Ovary (tissue), 9 donors: ENCODE measurements around the gene FAM222A. TPM values are rescaled to one million over a fixed set of nuclear protein-coding genes. Genes with fewer than 3 reads are reported as not detected.

Experiments used
- DNase-seq, 5 donors: peaks; one replicate each; pipeline ENCODE4 v3.0.0-alpha.2; 2019 to 2020
- H3K27ac ChIP-seq, 2 donors: fragments of 200-600 bp; one replicate each; pipeline versions ENCODE4 v1.5.1 to v1.8.0; 2019 to 2022
- H3K27me3 ChIP-seq: fragments of 200-600 bp; one replicate; pipeline ENCODE4 v1.8.0; 2022
- H3K36me3 ChIP-seq: fragments of 200-600 bp; sonication (generic); one replicate; pipeline ENCODE4 v1.5.1; 2019
- H3K4me1 ChIP-seq: one replicate; pipeline ENCODE4 v1.8.1; 2013; ENCODE audit warnings: mild to moderate bottlenecking, moderate library complexity; ENCODE audit not compliant: insufficient read depth
- H3K4me3 ChIP-seq: fragments of 200-600 bp; sonication (generic); one replicate; pipeline ENCODE4 v1.5.1; 2017
- H3K9me3 ChIP-seq, 2 donors: fragments of 200-600 bp in 1 of 2; sonication (generic) in 1 of 2; one replicate each; pipeline versions ENCODE4 v1.5.1 to v1.8.1; 2013 to 2019; ENCODE audit warnings: mild to moderate bottlenecking in 1 of 2, moderate library complexity in 1 of 2
- CTCF ChIP-seq, 3 donors: fragments of 450-650 bp in 2 of 3; fragments of 200-600 bp in 1 of 3; IDR thresholded peaks; one replicate each; pipeline versions ENCODE4 v1.5.1 to v1.8.0; 2016 to 2022; ENCODE audit warnings: antibody characterized with exemption in 3 of 3, mild to moderate bottlenecking in 1 of 3
- EP300 ChIP-seq: sonication (generic); formaldehyde crosslinking; IDR thresholded peaks from one replicate; pipeline ENCODE4 v1.6.1; 2017; ENCODE audit warnings: antibody characterized with exemption
- POLR2A ChIP-seq: fragments of 450-650 bp; IDR thresholded peaks from one replicate; pipeline ENCODE4 v1.6.1; 2017; ENCODE audit warnings: antibody characterized with exemption, mild to moderate bottlenecking, moderate library complexity
- WGBS, 3 donors: extraction: QIAGEN DNeasy Blood & Tissue Kit in 1 of 3; methylation state at CpG; one replicate each; pipeline versions ENCODE4 v1.1.5 to v1.1.7; 2013 to 2017; 5-methylcytosine and 5-hydroxymethylcytosine counted together
- intact Hi-C, 4 donors: fragments of 100-400 bp; cut with DNase I; formaldehyde crosslinking; loops; one replicate each; pipeline versions ENCODE4 v1.11.0 to v1.15.1; 2022 to 2023
- polyA plus RNA-seq, 2 donors: library from polyadenylated mRNA; stranded (reverse); fragments of 200-250 nt in 1 of 2; fragments of 350-450 nt in 1 of 2; fragmentation: Illumina TruSeq in 1 of 2; extraction: RNeasy Lipid Tissue Mini Kit (QIAGEN cat#74804) in 1 of 2; gene quantifications; one replicate each; pipeline ENCODE4 v1.2.3, GENCODE V29; 2013 to 2014
- total RNA-seq, 7 donors: library from RNA; depleted of rRNA in 2 of 7; stranded (reverse); fragments of >200 nt in 2 of 7; fragmentation: NEBNext Ultra II Directional in 3 of 7; extraction: Animal tissue kit (Norgen Biotek cat#: 25700) in 3 of 7; gene quantifications; one replicate each; pipeline versions ENCODE4 v1.1.0 to v1.2.4, GENCODE V29; 2016 to 2023
- donor health status: DM: no; HTN: no; CAD: no; lungs with moderate emphysema.
- donor health status: DM: no; HTN: no; CAD: no.
- donor health status: Bipolar disorder and iron deficiency.
- donor health status: DM: yes; HTN: yes; CAD: no.
- donor health status: DM: no; HTN: no; CAD: no.
- donor health status: DM: yes; HTN: yes; CAD: no.

Gene FAM222A
- total and polyA plus RNA-seq, 9 donors: 4.8 to 28.4 (median 13.7) TPM

DNA sequence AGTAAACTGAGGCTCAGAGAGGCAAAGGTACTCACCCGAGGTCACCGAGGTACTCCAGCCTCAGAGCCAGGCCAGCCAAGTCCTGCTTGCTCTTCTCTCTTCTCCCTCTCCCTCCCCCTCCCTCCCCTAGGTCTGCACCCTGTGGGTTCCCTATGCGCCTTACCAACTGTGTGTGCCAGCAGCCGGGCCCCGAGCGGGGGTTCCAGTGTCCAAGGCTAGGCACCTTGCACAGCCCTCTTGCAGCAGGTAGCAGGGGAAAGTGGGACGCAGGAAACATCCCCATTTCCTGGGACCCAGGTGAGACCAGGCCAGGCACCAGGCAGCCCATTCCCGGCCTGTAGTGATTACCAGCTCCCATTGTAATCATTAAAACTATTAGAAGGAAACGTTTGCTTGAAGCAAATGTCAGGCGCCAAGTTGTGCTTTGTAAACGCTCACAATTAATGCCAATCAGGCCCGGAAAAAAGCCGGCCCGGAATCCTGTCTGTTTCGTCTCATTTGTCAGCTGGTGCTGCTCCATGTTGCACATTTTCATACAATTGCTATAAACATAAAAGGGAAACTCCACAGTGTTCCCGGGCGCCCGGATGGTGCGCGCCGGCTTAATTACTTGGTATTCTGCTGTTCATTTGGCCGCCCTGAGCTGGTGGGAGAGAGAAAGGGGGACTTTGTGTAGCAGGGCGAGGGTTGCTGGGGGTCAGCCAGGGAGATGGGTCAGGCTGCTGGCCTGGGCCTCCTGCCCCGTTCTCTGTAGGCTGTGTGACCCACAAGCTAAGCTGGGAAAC is 11.9 kb downstream of the FAM222A start:
- DNase-seq: peak in 3 of 5 donors; percentile 19 to 47 (median 33)
- H3K27me3 ChIP-seq: no peaks in the 10 kb centered on the region
- H3K36me3 ChIP-seq: no peaks in the 10 kb centered on the region
- H3K9me3 ChIP-seq: no peaks in the 10 kb centered on the region
- 63 to 83% (median 71%) methylated on average over 24 of the region's 24 CpGs for WGBS, 3 donors
- no peak overlapping the region for H3K27ac ChIP-seq
- intact Hi-C loops: no loop called here
- peaks cover 4% of the 10 kb centered on the region for H3K4me1 ChIP-seq
- TF ChIP-seq POLR2A: no peak
- TF ChIP-seq CTCF (IDR thresholded peaks at IDR 0.05): no peak
- no peak for TF ChIP-seq EP300
- H3K4me3 ChIP-seq: no peak overlapping the region

- TF ChIP-seq EP300 (no peak), CTCF (IDR thresholded peaks at IDR 0.05) (no peak), POLR2A (no peak)
- no peak for DNase-seq
- Histone ChIP-seq H3K27me3 (no peaks in the 10 kb centered on the region), H3K4me1 (peaks cover 3% of the 10 kb centered on the region), H3K4me3 (no peak overlapping the region), H3K27ac (no peak overlapping the region), H3K9me3 (no peaks in the 10 kb centered on the region), H3K36me3 (no peaks in the 10 kb centered on the region)
- WGBS, 3 donors: 94 to 100% (median 100%) methylated on average over 1 of the region's 1 CpG
- intact Hi-C loops: no loop called here
Measured at GRCh38 chr12:109726106-109726497, 12.5 kb downstream of the FAM222A start.

GRCh38 chr12:109726511-109727038 is 12.9 kb downstream of the FAM222A start:
- Histone ChIP-seq H3K36me3 (no peaks in the 10 kb centered on the region), H3K4me1 (peaks cover 3% of the 10 kb centered on the region), H3K9me3 (no peaks in the 10 kb centered on the region), H3K27ac (no peak overlapping the region), H3K4me3 (no peak overlapping the region), H3K27me3 (no peaks in the 10 kb centered on the region)
- intact Hi-C loops: no loop called here
- peak in 2 of 5 donors; percentile 24 to 35 for DNase-seq
- 87 to 90% (median 90%) methylated on average over 12 of the region's 12 CpGs for WGBS, 3 donors
- TF ChIP-seq POLR2A: no peak
- TF ChIP-seq EP300: no peak
- TF ChIP-seq CTCF (IDR thresholded peaks at IDR 0.05): no peak

GRCh38 chr12:109727039-109727723 is 13.6 kb downstream of the FAM222A start:
- Histone ChIP-seq H3K27me3 (no peaks in the 10 kb centered on the region), H3K36me3 (no peaks in the 10 kb centered on the region), H3K4me1 (peaks cover 3% of the 10 kb centered on the region), H3K4me3 (no peak overlapping the region), H3K27ac (no peak overlapping the region), H3K9me3 (no peaks in the 10 kb centered on the region)
- peak in 2 of 5 donors; percentile 20 to 37 for DNase-seq
- WGBS, 3 donors: 83 to 86% (median 86%) methylated on average over 18 of the region's 18 CpGs
- TF ChIP-seq CTCF (IDR thresholded peaks at IDR 0.05): no peak
- no peak for TF ChIP-seq POLR2A
- TF ChIP-seq EP300: no peak
- intact Hi-C loops: no loop called here
